HEK293 (cell line): Measurements from ENCODE around the gene PTBP1.
"Not testable (repeated sequence)": the region's sequence is repeated elsewhere in the genome, so short reads cannot be mapped to it uniquely, and the experiment has no call there.

Source experiments
- CTCF ChIA-PET: fragments of 350-600 bp; formaldehyde crosslinking; extraction: SDS; loops from one replicate; lab custom pipeline; 2021; ENCODE audit warnings: antibody characterized with exemption; lab: Yijun Ruan, JAX
- POLR2A ChIA-PET: fragments of 300-600 bp; formaldehyde crosslinking; extraction: SDS; loops from one replicate; lab custom pipeline; 2020; ENCODE audit warnings: antibody characterized with exemption, inconsistent platforms; lab: Yijun Ruan, JAX
- H3K27ac ChIP-seq: fragments of 200-500 bp; sonication (Bioruptor generic); 2 replicates; pipeline ENCODE4 v1.5.1; 2014; ENCODE audit warnings: low read depth, low read length, control low read depth, inconsistent platforms; ENCODE audit errors: extremely low read depth
- H3K36me3 ChIP-seq, 2 experiments: fragments of 200-500 bp in 1 of 2; sonication (Bioruptor generic) in 1 of 2; 1 replicate in 1 of 2; 2 replicates in 1 of 2; pipeline ENCODE4 v1.5.1; 2014 to 2017; ENCODE audit warnings: inconsistent platforms in 2 of 2, low read length in 2 of 2; ENCODE audit not compliant: control insufficient read depth in 2 of 2, insufficient read depth in 1 of 2
- H3K4me1 ChIP-seq: fragments of 200-500 bp; sonication (Bioruptor generic); 2 replicates; pipeline ENCODE4 v1.5.1; 2014; ENCODE audit warnings: mild to moderate bottlenecking, low read length, inconsistent platforms; ENCODE audit not compliant: control insufficient read depth, insufficient read depth
- H3K4me3 ChIP-seq: 2 replicates; pipeline ENCODE4 v1.5.1; 2011; ENCODE audit warnings: low read depth, mild to moderate bottlenecking, control low read depth, low read length, moderate library complexity
- H3K9me3 ChIP-seq: fragments of 200-500 bp; sonication (Bioruptor generic); 2 replicates; pipeline ENCODE4 v1.5.1; 2014; ENCODE audit warnings: low read depth, low read length, inconsistent platforms; ENCODE audit not compliant: control insufficient read depth, insufficient read depth
- BCL11A ChIP-seq: fragments of 450-650 bp; formaldehyde crosslinking; IDR thresholded peaks from 2 replicates; pipeline ENCODE4 v1.5.1; 2016; ENCODE audit warnings: low read depth, missing biosample characterization, missing genetic modification characterization
- EGR2 ChIP-seq: fragments of 450-650 bp; formaldehyde crosslinking; IDR thresholded peaks from 2 replicates; pipeline ENCODE4 v1.5.1; 2016; ENCODE audit warnings: low read depth, missing biosample characterization, missing genetic modification characterization
- GLI2 ChIP-seq: fragments of 450-650 bp; formaldehyde crosslinking; IDR thresholded peaks from 2 replicates; pipeline ENCODE4; 2017; ENCODE audit warnings: missing biosample characterization, missing genetic modification characterization, low read depth, borderline replicate concordance
- KLF7 ChIP-seq: fragments of 450-650 bp; formaldehyde crosslinking; IDR thresholded peaks from 2 replicates; pipeline ENCODE4 v1.5.1; 2016; ENCODE audit warnings: missing biosample characterization, missing genetic modification characterization, borderline replicate concordance
- SCRT1 ChIP-seq: fragments of 450-650 bp; formaldehyde crosslinking; IDR thresholded peaks from 2 replicates; pipeline ENCODE4 v1.5.1; 2016; ENCODE audit warnings: missing biosample characterization, missing genetic modification characterization, borderline replicate concordance
- WT1 ChIP-seq: fragments of 450-650 bp; formaldehyde crosslinking; IDR thresholded peaks from 2 replicates; pipeline ENCODE4 v1.5.1; 2016; ENCODE audit warnings: missing biosample characterization, missing genetic modification characterization
- ZBTB11 ChIP-seq: fragments of 450-650 bp; formaldehyde crosslinking; conservative IDR thresholded peaks from 2 replicates; pipeline ENCODE4 v1.5.1; 2016; ENCODE audit warnings: low read depth, missing biosample characterization, missing genetic modification characterization
- ZEB2 ChIP-seq: fragments of 450-650 bp; formaldehyde crosslinking; IDR thresholded peaks from 2 replicates; pipeline ENCODE4 v1.5.1; 2016; ENCODE audit warnings: missing biosample characterization, missing genetic modification characterization
- ZFHX2 ChIP-seq: fragments of 450-650 bp; formaldehyde crosslinking; conservative IDR thresholded peaks from 2 replicates; pipeline ENCODE4 v1.5.1; 2016; ENCODE audit warnings: missing biosample characterization, missing genetic modification characterization
- ZFP69B ChIP-seq: fragments of 450-650 bp; formaldehyde crosslinking; IDR thresholded peaks from 2 replicates; pipeline ENCODE4 v1.5.1; 2016; ENCODE audit warnings: missing biosample characterization, missing genetic modification characterization
- ZNF121 ChIP-seq: fragments of 450-650 bp; formaldehyde crosslinking; IDR thresholded peaks from 2 replicates; pipeline ENCODE4 v1.5.1; 2016; ENCODE audit warnings: missing biosample characterization, missing genetic modification characterization
- ZNF133 ChIP-seq: fragments of 450-650 bp; formaldehyde crosslinking; IDR thresholded peaks from 2 replicates; pipeline ENCODE4 v1.5.1; 2016; ENCODE audit warnings: missing biosample characterization, missing genetic modification characterization
- ZNF248 ChIP-seq: fragments of 450-650 bp; formaldehyde crosslinking; IDR thresholded peaks from 2 replicates; pipeline ENCODE4 v1.5.1; 2017; ENCODE audit warnings: missing biosample characterization, missing genetic modification characterization
- ZNF324 ChIP-seq: fragments of 450-650 bp; formaldehyde crosslinking; IDR thresholded peaks from 2 replicates; pipeline ENCODE4 v1.5.1; 2016; ENCODE audit warnings: missing biosample characterization, missing genetic modification characterization
- ZNF513 ChIP-seq: fragments of 450-650 bp; IDR thresholded peaks from 2 replicates; pipeline ENCODE4 v1.5.1; 2018; ENCODE audit warnings: missing biosample characterization, missing genetic modification characterization
- ZNF518A ChIP-seq: fragments of 450-650 bp; formaldehyde crosslinking; conservative IDR thresholded peaks from 2 replicates; pipeline ENCODE4 v1.5.1; 2016; ENCODE audit warnings: low read depth, missing biosample characterization, missing genetic modification characterization
- ZNF530 ChIP-seq: fragments of 450-650 bp; formaldehyde crosslinking; IDR thresholded peaks from 2 replicates; pipeline ENCODE4 v1.5.1; 2016; ENCODE audit warnings: low read depth, missing biosample characterization, missing genetic modification characterization
- ZNF660 ChIP-seq: fragments of 450-650 bp; IDR thresholded peaks from 2 replicates; pipeline ENCODE4 v1.5.1; 2018; ENCODE audit warnings: missing biosample characterization, mild to moderate bottlenecking, missing genetic modification characterization

PTBP1 gene

DNA sequence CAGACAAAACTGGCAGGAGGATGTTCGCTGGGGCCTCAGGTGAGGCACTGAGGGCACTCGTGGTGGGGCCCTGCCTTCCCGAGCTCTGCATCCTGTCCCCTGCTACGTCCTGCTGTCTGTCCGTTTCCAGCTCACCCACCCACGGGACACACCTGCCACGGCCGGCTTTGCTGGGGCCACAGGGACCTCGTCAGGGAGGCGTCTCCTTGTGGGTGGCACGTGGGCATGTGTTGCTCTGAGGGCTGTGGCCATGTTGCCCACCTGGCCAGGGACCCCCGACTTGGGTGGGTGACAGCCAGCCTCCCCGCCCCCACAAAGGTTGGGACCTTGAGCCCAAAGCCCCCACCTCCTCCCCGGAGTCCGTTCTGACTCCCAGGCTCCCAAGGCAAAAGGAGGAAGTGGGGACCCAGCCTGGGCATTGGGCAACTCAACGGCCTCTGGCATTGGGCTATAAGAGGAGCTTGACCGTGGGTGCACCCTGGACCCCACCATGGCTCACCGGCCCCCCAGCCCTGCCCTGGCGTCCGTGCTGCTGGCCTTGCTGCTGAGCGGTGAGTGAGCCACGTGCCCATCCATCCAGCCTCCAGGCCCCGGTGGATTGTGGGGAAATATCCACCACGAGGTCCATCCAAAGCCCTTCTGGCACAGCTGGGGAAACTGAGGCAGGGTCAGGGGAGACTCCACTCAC is 43.4 kb downstream of the PTBP1 start, which contains the start of gene PRTN3:
TSS of gene PRTN3 (plus strand) at position 481 of the 688 bp plus-strand sequence. CDS start at position 491, 10 bp downstream.
- TF ChIP-seq KLF7 (tag by site-specific recombination) (no peak), ZFHX2 (tag by site-specific recombination) (peak; percentile 50; the same call in 1 of the 2 replicates), ZNF133 (no peak), EGR2 (tag by site-specific recombination) (peak; percentile 50), ZNF513 (no peak), ZFP69B (tag by site-specific recombination) (no peak)
- CTCF ChIA-PET: interaction anchor here (0.7 kb wide), 2 partner anchors 13 to 41 kb away, joined by 3 read pairs; no protein-coding TSS in a partner anchor
- no peak within 1 kb of the TSS for H3K27ac ChIP-seq
- H3K9me3 ChIP-seq: no peaks in the 10 kb centered on the region
- H3K4me3 ChIP-seq: no peak within 1 kb of the TSS
- no peaks in the 10 kb centered on the region; the same call in 1 of the 2 replicates for H3K4me1 ChIP-seq
- POLR2A ChIA-PET: no interaction called here
- H3K36me3 ChIP-seq: no peaks in the 10 kb centered on the region

- H3K27ac ChIP-seq, H3K4me3 ChIP-seq, H3K36me3 ChIP-seq: not testable (repeated sequence)
- ChIA-PET POLR2A (interaction anchor here (0.6 kb wide), 1 partner anchor 20 kb away, joined by 6 read pairs; no protein-coding TSS in a partner anchor), CTCF (interaction anchor here (1.0 kb wide), 1 partner anchor 14 kb away, joined by 3 read pairs; no protein-coding TSS in a partner anchor)
- peak; percentile 77 for TF ChIP-seq ZNF121
- peak; percentile 52; the same call in 1 of the 2 replicates for TF ChIP-seq SCRT1
- TF ChIP-seq, all 188 proteins: peak for 2; not testable (repeated sequence) for 186
- H3K4me1 ChIP-seq, H3K9me3 ChIP-seq: not testable (repeated sequence)
Measured at GRCh38 chr19:842802-843179, 45.5 kb downstream of the PTBP1 start.

DNA sequence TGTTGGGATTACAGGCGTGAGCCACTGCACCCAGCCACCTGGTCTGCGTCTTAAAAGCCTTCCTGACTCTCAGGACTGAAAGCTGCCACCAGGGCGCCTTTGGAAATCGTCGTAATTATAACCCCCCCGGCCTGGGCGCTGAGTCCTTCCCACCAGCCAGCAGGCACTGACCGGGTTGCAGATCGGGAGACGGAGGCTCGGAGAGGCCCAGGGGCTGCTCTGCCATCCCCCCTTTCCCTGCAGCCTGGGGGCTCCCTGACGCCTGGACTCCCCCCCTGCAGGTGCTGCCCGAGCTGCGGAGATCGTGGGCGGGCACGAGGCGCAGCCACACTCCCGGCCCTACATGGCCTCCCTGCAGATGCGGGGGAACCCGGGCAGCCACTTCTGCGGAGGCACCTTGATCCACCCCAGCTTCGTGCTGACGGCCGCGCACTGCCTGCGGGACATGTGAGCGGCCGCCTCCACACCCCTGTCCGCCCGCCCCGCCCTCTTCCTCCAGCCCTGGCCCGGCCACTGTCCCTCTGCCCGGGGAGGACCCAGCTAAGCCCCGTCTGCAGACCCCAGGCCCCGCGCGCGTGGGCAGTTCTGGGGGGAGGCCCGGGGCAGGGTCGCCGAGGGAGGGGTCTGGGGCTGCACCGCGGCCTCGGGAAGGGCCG is 46.1 kb downstream of the PTBP1 start:
- ChIA-PET CTCF (interaction anchor here (1.0 kb wide), 1 partner anchor 14 kb away, joined by 3 read pairs; no protein-coding TSS in a partner anchor), POLR2A (interaction anchor here (0.6 kb wide), 1 partner anchor 20 kb away, joined by 6 read pairs; no protein-coding TSS in a partner anchor)
- no peaks in the 10 kb centered on the region for H3K36me3 ChIP-seq
- peak overlapping the region; percentile 9 for H3K4me3 ChIP-seq
- no peaks in the 10 kb centered on the region for H3K9me3 ChIP-seq
- no peak overlapping the region for H3K27ac ChIP-seq
- no peaks in the 10 kb centered on the region; the same call in 1 of the 2 replicates for H3K4me1 ChIP-seq
- TF ChIP-seq WT1: peak; percentile 22; the same call in 1 of the 2 replicates
- TF ChIP-seq ZNF324 (tag by site-specific recombination): no peak
- no peak for TF ChIP-seq ZNF530 (tag by site-specific recombination)
- TF ChIP-seq ZNF518A (tag by site-specific recombination): no peak
- TF ChIP-seq BCL11A (tag by site-specific recombination): no peak
- no peak for TF ChIP-seq GLI2
- no peak for TF ChIP-seq ZNF248
- TF ChIP-seq ZEB2 (tag by site-specific recombination): no peak
- no peak for TF ChIP-seq ZNF660 (tag by site-specific recombination)
- TF ChIP-seq ZBTB11 (tag by site-specific recombination): no peak
